LNCaP clone FGC (cell line): ENCODE results near the gene DERL3.

Experiments
- DNase-seq: peaks from one replicate; pipeline ENCODE4 v3.0.0-alpha.2; 2011; ENCODE audit warnings: low read depth
- H3K4me3 ChIP-seq: 2 replicates; pipeline ENCODE4 v1.5.1; 2011; ENCODE audit warnings: mild to moderate bottlenecking, low read depth, low read length, control low read depth
- CTCF ChIP-seq: IDR thresholded peaks from 2 replicates; pipeline ENCODE4 v1.5.1; 2012; ENCODE audit warnings: mild to moderate bottlenecking; ENCODE audit not compliant: control insufficient read depth, insufficient read depth; ENCODE audit errors: extremely low read depth

Gene DERL3

GRCh38 chr22:23824476-23825245 is 14.1 kb downstream of the DERL3 start:
- H3K4me3 ChIP-seq = no peak overlapping the region
- TF ChIP-seq CTCF = no peak
- no peak for DNase-seq

GRCh38 chr22:23823331-23823791 is 15.4 kb downstream of the DERL3 start:
- DNase-seq = no peak
- no peak overlapping the region for H3K4me3 ChIP-seq
- TF ChIP-seq CTCF = no peak

GRCh38 chr22:23822101-23822671 is 16.6 kb downstream of the DERL3 start:
- H3K4me3 ChIP-seq = no peak overlapping the region
- DNase-seq = no peak
- TF ChIP-seq CTCF = no peak

GRCh38 chr22:23820748-23821211 is 18.0 kb downstream of the DERL3 start:
- no peak for TF ChIP-seq CTCF
- DNase-seq = no peak
- no peak overlapping the region for H3K4me3 ChIP-seq

- no peak overlapping the region for H3K4me3 ChIP-seq
- no peak for TF ChIP-seq CTCF
- DNase-seq = no peak
These were observed 20.3 kb downstream of the DERL3 start for GRCh38 chr22:23818541-23818940.

- no peak for DNase-seq
- TF ChIP-seq CTCF = no peak
These were observed 21.7 kb downstream of the DERL3 start for GRCh38 chr22:23817146-23817545.

More at GRCh38 chr22:23817146-23817545, 21.7 kb downstream of the DERL3 start:
- H3K4me3 ChIP-seq = no peak overlapping the region
